GM12878 (cell line): Measurements from ENCODE around the gene ATP6V1F. TPM values are rescaled to one million over a fixed set of nuclear protein-coding genes. Genes with fewer than 3 reads are reported as not detected.

ENCODE experiments used
- ATAC-seq: fragments of 200-7000 bp; cut with Tn5 transposase; 3 replicates; pipeline ENCODE4 v1.9.1; 2020; ENCODE audit warnings: mild to moderate bottlenecking, moderate library complexity
- BruUV-seq: library from RNA; stranded (reverse); fragments of 400-500 nt; replicated peaks from 2 replicates; lab custom pipeline; 2021; lab: Mats Ljungman, UMichigan
- CTCF ChIA-PET: fragments of 300-600 bp; sonication (Branson Sonifier 250); formaldehyde crosslinking; extraction: SDS; loops from one replicate; lab custom pipeline; 2021; ENCODE audit warnings: inconsistent platforms; lab: Yijun Ruan, JAX
- POLR2A ChIA-PET: fragments of 350-600 bp; formaldehyde crosslinking; extraction: SDS; loops from one replicate; lab custom pipeline; 2021; ENCODE audit warnings: inconsistent platforms; lab: Charles Lee
- RAD21 ChIA-PET: fragments of 300-600 bp; sonication (Branson Sonifier 250); formaldehyde crosslinking; loops from one replicate; lab custom pipeline; 2023; ENCODE audit warnings: antibody characterized with exemption; ENCODE audit not compliant: unreplicated experiment; lab: Charles Lee
- SMC1A ChIA-PET: fragments of 300-600 bp; sonication (Branson Sonifier 250); formaldehyde crosslinking; loops from one replicate; lab custom pipeline; 2023; ENCODE audit not compliant: unreplicated experiment, uncharacterized antibody; lab: Charles Lee
- DNase-seq: peaks from one replicate; pipeline ENCODE4 v3.0.0-alpha.2; 2011; ENCODE audit warnings: low read depth, low spot score
- FAIRE-seq: peaks from 3 replicates; lab custom pipeline; 2011; peaks lifted over from hg19 to GRCh38; lab: Jason Lieb, UNC
- H2AFZ ChIP-seq: 2 replicates; pipeline ENCODE4 v1.6.0; 2011; ENCODE audit warnings: low read depth, low read length, control low read depth; ENCODE audit not compliant: control insufficient read depth
- H3K27ac ChIP-seq: 2 replicates; pipeline ENCODE4 v1.5.1; 2011; ENCODE audit warnings: control low read depth; ENCODE audit not compliant: control insufficient read depth, insufficient read depth
- H3K27me3 ChIP-seq, 2 experiments: replicated peaks in 1 of 2; 2 replicates each; pipeline versions ENCODE4 v1.6.0 to v1.6.1; 2011; ENCODE audit warnings: low read length in 1 of 2; ENCODE audit not compliant: control insufficient read depth in 2 of 2, insufficient read depth in 2 of 2
- H3K36me3 ChIP-seq, 2 experiments: 2 replicates each; pipeline ENCODE4 v1.5.1; 2011; ENCODE audit warnings: low read length in 1 of 2; ENCODE audit not compliant: control insufficient read depth in 2 of 2, insufficient read depth in 2 of 2
- H3K4me1 ChIP-seq: 2 replicates; pipeline ENCODE4 v1.6.1; 2011; ENCODE audit warnings: mild to moderate bottlenecking, low read length, moderate library complexity, mixed read lengths; ENCODE audit not compliant: control insufficient read depth, insufficient read depth
- H3K4me2 ChIP-seq: 2 replicates; pipeline ENCODE4 v1.6.0; 2011; ENCODE audit warnings: control low read depth; ENCODE audit not compliant: control insufficient read depth, insufficient read depth
- H3K4me3 ChIP-seq: fragments of 200-600 bp; sonication (generic); 2 replicates; pipeline ENCODE4 v1.5.1; 2016
- H3K79me2 ChIP-seq: 2 replicates; pipeline ENCODE4 v1.6.0; 2011; ENCODE audit warnings: low read length; ENCODE audit not compliant: control insufficient read depth, insufficient read depth
- H3K9ac ChIP-seq: 2 replicates; pipeline ENCODE4 v1.8.0; 2011; ENCODE audit warnings: low read length, control low read depth, mixed read lengths; ENCODE audit not compliant: control insufficient read depth, insufficient read depth
- H3K9me3 ChIP-seq: replicated peaks from 3 replicates; pipeline ENCODE4 v1.5.1; 2011; ENCODE audit warnings: mild to moderate bottlenecking, low read length; ENCODE audit not compliant: control insufficient read depth, insufficient read depth
- H4K20me1 ChIP-seq: 2 replicates; pipeline ENCODE4 v1.6.0; 2011; ENCODE audit not compliant: control insufficient read depth, insufficient read depth
- EGR1 ChIP-seq, 2 experiments: IDR thresholded peaks; 1 replicate in 1 of 2; 2 replicates in 1 of 2; pipeline ENCODE4 v1.6.1; 2011 to 2012; ENCODE audit warnings: low read depth in 2 of 2, low read length in 2 of 2, borderline replicate concordance in 1 of 2, mild to moderate bottlenecking in 1 of 2, moderate library complexity in 1 of 2
- ESRRA ChIP-seq: IDR thresholded peaks from 2 replicates; pipeline ENCODE4 v1.6.1; 2012; ENCODE audit warnings: mild to moderate bottlenecking, low read length, improper control_type of control experiment
- IKZF2 ChIP-seq, 2 experiments: fragments of 450-650 bp; IDR thresholded peaks; 2 replicates each; pipeline ENCODE4 v1.6.1; 2017; ENCODE audit warnings: mild to moderate bottlenecking in 2 of 2, moderate library complexity in 2 of 2
- IRF4 ChIP-seq: IDR thresholded peaks from 2 replicates; pipeline ENCODE4 v1.6.1; 2011; ENCODE audit warnings: low read depth, low read length
- KDM1A ChIP-seq: fragments of 200-600 bp; sonication (generic); IDR thresholded peaks from 2 replicates; pipeline ENCODE4 v1.6.1; 2016; ENCODE audit warnings: borderline replicate concordance
- TAF1 ChIP-seq: IDR thresholded peaks from 2 replicates; pipeline ENCODE4 v1.6.1; 2011; ENCODE audit warnings: mild to moderate bottlenecking, low read depth, low read length, borderline replicate concordance
- TCF3 ChIP-seq: IDR thresholded peaks from 2 replicates; pipeline ENCODE4 v1.6.1; 2012; ENCODE audit warnings: low read depth, mild to moderate bottlenecking, low read length, borderline replicate concordance; ENCODE audit not compliant: insufficient read depth
- WGBS: methylation state at CpG from one replicate; pipeline ENCODE4 v1.1.6; 2016; ENCODE audit warnings: low lambda C conversion rate; ENCODE audit not compliant: insufficient replicate concordance, insufficient coverage; ENCODE audit errors: missing lambda C conversion rate; 5-methylcytosine and 5-hydroxymethylcytosine counted together
- in situ Hi-C: fragments of 300-500 bp; cut with MboI; formaldehyde crosslinking; loops from 9 replicates; pipeline ENCODE4 v1.14.3; 2018; ENCODE audit warnings: mixed read lengths
- intact Hi-C: fragments of 100-400 bp; cut with micrococcal nuclease; formaldehyde crosslinking; loops from one replicate; pipeline ENCODE4 v1.14.2; 2022; ENCODE audit not compliant: unreplicated experiment
- polyA plus RNA-seq, 11 experiments: library from polyadenylated mRNA; depleted of rRNA in 4 of 11; unstranded in 6 of 11; stranded (reverse) in 5 of 11; fragments of >200 nt; fragmentation: Nextera tagmentation in 4 of 11; fragmentation: Illumina TruSeq in 1 of 11; extraction: Ambion mirVana in 4 of 11; extraction: Trizol in 1 of 11; gene quantifications; 1 replicate in 1 of 11; 2 replicates in 10 of 11; pipeline versions ENCODE4 v1.2.1 to v1.2.3, GENCODE V29; 2011 to 2016; ENCODE audit warnings: inconsistent platforms in 2 of 11, missing spikeins in 2 of 11, low read depth in 1 of 11
- total RNA-seq, 4 experiments: library from RNA; depleted of rRNA in 3 of 4; stranded (reverse); fragments of >200 nt in 3 of 4; fragmentation: Illumina TruSeq in 1 of 4; extraction: Trizol in 1 of 4; gene quantifications; 2 replicates each; pipeline versions ENCODE4 v1.2.1 to v1.2.3, GENCODE V29; 2013 to 2021

Gene ATP6V1F
- total and polyA plus RNA-seq, 10 of the 15 experiments (the other 5 are each of a cell fraction or from before 2014, with no cell fraction given): 111 to 343 (median 203) TPM

DNA sequence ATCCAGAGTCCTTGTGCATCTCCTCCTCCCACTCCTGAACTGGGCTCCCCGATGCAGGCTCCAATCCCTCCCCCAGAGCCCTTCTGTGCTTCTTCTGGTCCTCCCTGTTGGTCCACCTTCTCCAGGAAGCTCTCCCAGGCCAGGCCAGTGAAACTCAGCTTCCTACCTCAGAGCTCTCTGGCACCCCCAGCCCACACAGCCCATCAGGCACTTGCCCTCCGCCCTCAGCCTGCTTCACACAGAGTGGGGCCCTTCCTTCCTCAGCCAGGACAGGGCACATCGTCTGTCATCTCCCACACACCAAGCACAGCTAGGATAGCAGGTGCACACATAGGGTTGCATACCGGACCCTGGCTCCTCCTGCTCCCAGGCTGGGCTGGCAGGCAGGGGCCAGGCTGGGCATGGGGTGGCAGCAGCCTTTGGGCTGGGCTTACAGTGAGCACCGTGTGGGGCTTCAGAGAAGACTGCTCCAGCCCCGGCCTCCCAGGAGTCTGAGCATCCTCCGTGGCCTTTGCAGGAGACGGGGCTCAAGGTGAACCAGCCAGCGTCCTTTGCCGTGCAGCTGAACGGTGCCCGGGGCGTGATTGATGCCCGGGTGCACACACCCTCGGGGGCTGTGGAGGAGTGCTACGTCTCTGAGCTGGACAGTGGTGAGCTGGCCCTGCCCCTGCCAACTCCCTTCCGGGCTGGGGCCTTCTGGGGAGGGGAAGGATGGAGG, 6.5 kb upstream of the ATP6V1F start (continued):
- TF ChIP-seq IKZF2 (IDR thresholded peaks at IDR 0.05) (no peak), ESRRA (no peak), KDM1A (no peak)

- Histone ChIP-seq H3K4me2 (no peak overlapping the region), H3K27me3 (no peaks in the 10 kb centered on the region), H3K79me2 (peaks cover 9% of the 10 kb centered on the region), H4K20me1 (no peaks in the 10 kb centered on the region), H3K36me3 (no peaks in the 10 kb centered on the region), H3K27ac (no peak overlapping the region), H3K9me3 (no peaks in the 10 kb centered on the region), H3K4me3 (no peak overlapping the region), H3K4me1 (peaks cover 3% of the 10 kb centered on the region; the same call in 1 of the 2 replicates), H3K9ac (no peak overlapping the region), H2AFZ (no peak overlapping the region; the same call in 1 of the 2 replicates)
- 45% methylated on average over 14 of the region's 18 CpGs for WGBS
- ChIA-PET POLR2A (no interaction called here), SMC1A (no interaction called here), CTCF (no interaction called here), RAD21 (interaction anchor here (0.7 kb wide), 1 partner anchor 334 kb away, joined by 3 read pairs; no protein-coding TSS in a partner anchor)
- DNase-seq (no peak), FAIRE-seq (no peak), ATAC-seq (no peak)
- in situ Hi-C loops (no loop called here), intact Hi-C loops (no loop called here)
- no TSS peak for BruUV-seq
- no peak for TF ChIP-seq TAF1
- TF ChIP-seq TCF3: no peak
- no peak for TF ChIP-seq EGR1 (IDR thresholded peaks at IDR 0.05; ENCODE audit: borderline replicate concordance in 1 of 2, low read depth in 2 of 2, low read length in 2 of 2)
- TF ChIP-seq IRF4: no peak
Observed at GRCh38 chr7:128858380-128859231, 4.0 kb upstream of the ATP6V1F start.
